Stimulated activated CD4-positive, alpha-beta T cell treated with anti-CD3 and anti-CD28 coated beads, TNF-alpha, amount 100 ng/mL, for 24 hours (primary cell): Measurements from ENCODE around the gene LMOD3.

Source experiments
- DNase-seq, 3 experiments: peaks; one replicate each; pipeline ENCODE4 v3.0.0-alpha.2; 2020; ENCODE audit warnings: low read depth in 3 of 3

LMOD3 gene

DNA sequence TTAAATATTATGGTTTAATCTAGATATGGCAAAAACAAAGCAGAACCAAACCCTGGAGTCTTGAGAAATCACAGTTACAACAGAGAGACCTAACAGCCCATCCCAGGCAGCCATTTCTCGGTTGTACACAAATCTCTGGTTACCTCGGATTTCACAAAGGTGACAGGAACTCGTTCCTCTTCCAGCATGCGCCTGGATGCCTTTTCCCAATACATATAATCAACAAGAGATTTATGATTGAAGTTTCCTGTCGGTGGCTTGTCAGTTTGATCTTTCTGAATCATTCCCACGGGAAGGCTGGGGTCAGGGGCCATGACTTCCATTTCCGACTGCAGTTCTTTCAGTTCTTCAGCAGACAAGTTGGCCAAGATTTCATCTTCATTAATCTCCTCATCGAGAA lies 445 bp downstream of the LMOD3 start:
- no peak for DNase-seq

DNA sequence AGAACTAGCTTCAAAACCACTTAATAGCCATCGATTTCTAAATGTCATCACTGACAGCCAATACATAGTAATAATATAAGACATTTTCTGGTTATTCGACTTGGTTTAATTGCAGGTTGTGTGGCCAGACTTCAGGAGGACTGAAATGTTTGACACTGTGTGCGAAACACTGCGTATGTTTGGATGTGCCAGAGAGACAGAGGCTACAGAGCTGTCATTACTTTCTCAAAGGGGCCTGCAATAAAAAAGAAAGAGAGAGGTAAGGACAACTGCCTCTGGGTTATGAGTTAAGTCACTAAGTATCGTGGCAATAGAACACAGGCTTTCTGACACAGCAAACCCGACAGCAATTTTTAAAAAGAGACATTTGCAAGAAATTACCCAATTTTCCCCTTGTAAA lies 882 bp downstream of the LMOD3 start:
- DNase-seq = no peak

DNA sequence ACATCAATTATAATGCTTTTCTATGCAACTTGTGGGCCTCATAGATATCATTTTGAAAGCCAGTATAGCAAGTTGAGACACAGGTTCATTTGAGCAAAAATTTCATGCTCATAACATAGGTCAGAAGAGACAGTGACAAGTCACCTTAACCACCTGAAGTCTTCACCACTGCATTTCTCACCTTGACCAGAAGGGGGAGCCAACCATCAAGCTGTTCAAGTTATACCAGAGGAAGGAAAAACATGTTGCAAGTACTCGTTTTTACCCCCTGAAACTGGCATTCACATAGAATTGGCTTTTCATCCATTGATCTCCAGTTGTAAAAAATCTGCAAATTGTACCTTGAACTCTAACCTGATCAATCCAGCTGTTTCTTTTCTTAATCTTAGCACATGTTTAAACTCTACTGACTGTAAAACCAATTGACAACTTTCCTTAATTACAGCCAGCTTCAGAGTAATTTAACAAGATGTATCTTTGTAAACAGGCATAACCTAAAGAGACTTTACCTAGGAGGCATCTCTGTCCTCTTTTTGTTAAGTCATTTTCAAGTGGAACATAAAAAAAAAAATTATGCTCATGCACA lies 1.4 kb downstream of the LMOD3 start:
- peak; percentile 64 to 81 (median 77) for DNase-seq

DNA sequence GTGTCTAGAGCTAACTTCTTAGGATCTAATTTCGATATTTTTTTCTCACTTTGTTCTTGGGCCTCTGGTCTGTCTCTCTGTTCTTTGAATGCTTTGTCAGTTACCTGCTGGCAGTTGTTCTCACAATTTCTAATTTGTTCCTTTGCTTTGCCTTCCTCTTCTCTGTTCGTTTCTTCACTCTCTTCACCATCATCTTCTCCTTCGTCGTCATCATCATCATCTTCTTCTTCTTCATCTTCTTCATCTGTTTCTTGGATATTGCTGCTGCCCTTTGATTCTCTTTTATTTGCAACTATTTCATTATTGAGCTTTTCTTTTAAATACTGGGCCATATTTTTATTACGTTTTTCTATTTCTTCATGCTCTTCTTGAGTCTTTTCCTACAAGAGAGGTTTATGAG lies 2.7 kb downstream of the LMOD3 start:
- no peak for DNase-seq

DNA sequence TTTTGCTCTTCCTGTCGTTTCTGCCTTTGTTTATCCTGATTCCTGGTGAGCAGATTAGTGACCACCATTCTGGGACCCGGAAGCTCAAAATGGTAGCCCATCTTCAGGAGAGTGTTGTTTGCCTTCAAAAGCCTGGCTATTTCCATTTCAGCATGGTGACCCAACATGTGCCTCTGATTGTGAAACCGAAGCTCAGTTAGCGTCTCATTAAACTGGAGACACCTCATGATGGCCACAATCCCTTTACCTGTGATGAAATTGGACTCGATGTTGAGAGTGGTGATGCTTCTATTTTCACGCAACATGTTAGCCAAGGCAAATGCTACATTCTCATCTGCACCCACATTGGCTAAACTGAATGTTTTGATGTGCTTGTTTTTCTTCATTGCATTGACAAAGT lies 3.3 kb downstream of the LMOD3 start:
- DNase-seq = no peak

DNA sequence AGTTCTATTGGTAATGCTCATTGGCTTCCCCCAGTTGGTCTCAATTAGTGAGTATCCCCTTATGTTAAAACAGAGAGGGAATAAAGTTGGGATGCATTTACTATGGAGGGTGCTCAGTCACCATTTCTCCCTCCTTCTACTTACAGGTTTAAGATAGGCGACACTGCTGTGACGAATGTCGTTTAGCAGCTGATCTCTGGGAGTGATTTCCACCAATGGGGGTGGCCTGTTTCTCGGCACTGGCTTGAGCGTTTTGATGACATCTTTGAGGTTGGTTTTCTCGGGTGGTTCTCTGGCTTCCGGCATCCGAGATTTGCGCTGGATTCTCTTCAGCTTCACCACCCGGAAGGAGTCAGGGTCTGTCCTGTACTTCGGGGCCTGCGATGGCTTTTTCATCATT lies 3.8 kb downstream of the LMOD3 start:
- no peak for DNase-seq

DNA sequence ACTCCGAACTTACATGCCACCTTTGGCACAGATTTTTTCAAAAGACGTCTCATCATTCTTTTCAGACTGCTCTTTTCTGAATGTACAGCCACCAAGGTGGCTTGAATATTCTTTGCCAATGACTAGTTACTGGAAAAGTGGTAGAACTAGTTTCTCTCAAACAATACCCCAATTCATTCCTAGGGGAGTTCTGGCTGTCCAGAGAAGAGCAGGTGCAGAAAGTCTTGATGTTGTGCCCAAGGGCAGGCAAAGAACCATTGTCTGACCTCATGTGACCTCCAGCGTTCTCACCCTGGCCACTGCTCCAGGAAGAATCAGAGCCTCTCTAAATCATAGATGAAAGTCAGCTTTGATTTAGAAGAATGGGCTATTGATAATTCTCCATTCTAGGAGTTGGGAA lies 5.5 kb downstream of the LMOD3 start:
- no peak for DNase-seq

DNA sequence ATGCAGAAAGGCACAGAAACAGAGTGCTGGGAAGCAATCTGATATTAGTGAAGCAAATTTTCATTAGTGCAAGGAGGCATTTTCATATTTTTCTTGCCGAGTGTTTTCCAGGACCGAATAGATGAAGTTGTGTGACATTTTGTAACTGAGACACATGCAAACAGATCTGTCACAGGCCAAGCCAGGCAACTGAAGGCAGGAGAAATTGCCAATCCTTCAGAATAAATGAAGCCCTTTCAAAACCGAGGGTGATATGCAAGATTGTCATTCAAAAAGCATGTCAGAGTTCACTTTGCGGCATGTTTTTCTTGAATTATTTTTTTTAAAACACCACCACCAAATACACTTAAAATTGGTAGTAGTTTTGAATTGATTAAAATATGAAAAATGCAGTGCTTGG lies 6.2 kb downstream of the LMOD3 start:
- no peak for DNase-seq

DNA sequence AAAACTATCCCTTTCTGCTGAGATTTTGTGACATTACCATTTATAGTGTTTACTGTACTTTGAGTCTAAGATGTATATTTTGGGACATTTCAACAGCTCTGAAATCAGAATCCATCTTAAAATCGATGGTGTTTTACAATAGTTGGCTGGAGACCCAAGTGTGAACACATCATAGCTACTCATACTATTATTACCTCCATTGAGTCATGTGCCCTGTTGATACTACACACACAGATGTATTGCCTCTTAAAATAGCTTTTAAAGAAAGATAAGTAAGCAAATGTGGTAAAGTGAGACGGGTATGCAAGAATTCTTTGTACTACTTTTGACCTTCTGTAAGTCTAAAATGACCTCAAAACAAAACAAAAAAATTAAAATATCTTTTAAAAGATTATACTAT lies 6.7 kb downstream of the LMOD3 start:
- no peak for DNase-seq

DNA sequence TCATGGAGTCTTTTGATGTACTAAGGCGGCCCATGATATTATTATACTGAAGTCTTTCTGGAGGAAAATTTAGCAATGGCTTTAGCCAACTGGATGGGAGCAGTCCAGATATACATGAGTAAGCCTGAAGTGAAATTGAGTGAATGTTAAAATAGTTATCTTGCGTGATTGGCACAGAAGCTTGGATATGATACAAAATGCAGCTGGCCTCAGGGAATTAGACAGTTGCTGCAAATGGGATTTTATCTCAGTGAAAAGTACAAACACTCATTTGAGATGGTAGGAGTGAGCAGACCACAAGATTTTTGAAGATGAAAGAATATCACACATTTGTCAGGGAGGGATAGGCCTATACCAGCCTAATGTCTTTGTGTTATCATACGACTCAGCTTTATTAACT lies 8.9 kb downstream of the LMOD3 start:
- no peak for DNase-seq

DNA sequence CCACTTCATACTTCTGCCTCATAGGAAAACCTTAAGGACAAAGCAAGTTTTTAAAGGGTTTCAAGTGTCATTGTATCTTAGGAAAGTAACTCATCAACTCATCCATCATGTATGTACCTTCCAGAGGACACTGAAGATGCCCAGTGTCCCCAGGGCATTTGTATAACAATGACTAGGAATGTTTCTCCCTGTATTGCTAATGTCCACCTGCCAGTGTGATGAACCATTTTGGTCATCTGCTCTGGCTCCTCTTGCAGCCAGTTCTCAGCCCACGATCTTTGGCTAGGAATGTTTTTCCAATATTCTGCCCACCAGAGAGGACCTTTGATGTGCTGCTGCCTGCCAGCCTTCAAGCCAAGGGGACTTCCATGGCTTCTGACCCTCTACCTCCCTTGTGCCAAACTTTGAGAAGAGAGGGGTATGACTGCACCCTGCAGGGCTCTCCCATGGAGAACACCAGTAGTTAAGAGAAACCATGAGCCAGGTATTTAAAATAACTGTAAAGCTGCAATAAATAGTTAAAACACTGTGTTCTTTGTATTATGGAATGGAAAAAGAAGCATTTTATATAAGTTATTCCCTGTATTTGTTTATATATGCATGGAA lies 11.4 kb downstream of the LMOD3 start:
- no peak for DNase-seq

DNA sequence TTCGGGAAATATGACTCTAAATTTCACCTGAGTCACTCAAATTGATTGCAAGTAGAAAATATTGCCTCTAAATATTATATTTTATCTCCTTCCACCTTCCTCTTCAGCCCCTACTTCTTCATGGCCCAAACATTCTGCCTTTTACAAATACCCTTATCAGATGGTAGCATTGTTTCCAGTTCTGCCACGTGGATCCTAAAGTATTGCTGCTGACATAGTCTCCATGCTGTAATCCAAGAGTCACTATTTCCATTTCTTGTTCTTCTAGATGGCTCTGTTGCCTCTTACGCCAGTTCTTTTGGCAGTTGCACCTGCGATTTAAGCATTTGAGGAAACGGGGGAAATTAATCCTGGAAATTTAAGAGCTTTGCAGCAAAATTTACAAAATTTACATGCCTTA lies 13.6 kb downstream of the LMOD3 start:
- DNase-seq = no peak

DNA sequence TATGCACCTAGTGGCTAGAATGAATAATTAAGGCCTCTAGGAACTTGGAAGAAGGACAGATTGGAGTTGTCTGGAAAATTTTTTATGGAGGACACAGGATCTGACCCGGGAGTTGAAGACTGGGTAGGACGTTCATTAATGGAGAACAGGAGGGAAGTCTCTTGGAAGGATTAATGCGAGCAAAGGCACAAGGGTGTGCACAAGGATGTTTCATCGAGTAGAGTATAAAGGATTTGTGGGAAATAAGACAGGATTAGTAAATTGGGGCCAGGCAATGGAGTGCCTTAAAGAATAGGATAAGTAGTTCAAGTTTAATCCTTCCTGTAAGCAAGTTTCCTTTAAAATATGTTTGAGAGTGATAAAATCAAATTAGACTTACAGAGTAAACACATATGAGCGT lies 14.6 kb downstream of the LMOD3 start:
- DNase-seq = no peak

DNA sequence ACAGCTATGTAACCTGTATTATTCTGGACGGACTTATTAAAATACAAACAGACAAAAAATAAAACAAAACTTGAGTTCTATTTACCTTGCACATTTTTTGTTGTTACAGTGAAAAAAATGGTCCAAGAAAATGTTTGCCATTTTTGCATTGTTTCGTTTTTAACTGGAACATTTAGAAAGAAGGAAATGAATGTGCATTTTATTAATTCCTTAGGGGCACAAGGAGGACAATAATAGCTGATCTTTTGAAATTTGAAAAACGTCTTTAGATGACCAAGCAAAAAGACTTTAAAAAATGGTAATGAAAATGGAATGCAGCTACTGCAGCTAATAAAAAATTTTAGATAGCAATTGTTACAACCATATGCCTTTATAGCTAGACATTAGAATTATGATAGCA lies 17.1 kb downstream of the LMOD3 start:
- no peak for DNase-seq

DNA sequence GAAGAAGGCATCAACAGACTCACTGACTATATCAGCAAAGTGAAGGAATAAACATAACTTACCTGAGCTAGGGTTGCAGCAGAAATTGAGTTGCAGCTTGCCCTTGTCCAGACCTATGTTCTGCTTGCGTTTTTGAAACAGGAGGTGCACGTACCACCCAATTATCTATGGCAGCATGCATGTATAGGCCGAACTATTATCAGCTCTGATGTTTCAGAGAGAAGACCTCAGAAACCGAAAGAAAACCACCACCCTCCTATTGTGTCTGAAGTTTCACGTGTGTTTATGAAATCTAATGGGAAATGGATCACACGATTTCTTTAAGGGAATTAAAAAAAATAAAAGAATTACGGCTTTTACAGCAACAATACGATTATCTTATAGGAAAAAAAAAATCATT lies 17.8 kb downstream of the LMOD3 start:
- no peak for DNase-seq

DNA sequence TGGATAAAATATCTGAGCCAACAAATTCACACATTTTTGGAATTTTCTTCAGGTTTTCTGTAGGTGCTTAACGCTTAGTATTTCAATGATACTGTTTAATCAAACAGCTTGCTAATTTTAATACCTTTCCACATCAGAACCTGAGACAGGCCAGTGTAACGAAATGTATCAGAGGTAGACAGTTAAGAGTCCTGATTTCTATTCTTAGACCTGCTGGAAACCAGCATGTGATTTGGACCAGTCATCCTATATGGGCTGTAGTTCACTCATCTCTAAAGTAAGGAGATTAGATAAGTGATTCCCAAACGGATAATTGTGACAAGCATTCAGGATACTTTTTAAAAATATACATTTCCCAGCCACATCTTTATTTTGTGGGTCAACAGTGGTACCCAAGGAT lies 19.3 kb downstream of the LMOD3 start:
- no peak for DNase-seq

DNA sequence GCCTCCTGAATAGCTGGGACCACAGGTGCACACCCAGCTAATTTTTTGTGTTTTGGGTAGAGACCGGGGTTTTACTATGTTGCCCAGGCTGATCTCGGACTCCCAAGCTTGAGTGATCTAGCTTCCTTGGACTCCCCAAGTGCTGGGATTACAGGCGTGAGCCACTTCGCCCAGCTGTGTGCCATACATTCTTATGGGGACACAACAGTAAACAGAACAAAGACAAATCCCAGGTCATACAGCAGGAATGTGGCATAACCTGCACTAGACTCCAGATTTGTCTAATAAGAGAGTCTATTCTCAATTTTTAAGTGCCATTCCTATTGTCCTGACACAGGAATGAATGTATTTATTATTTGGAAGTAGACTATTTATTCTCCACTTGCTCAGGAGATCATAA lies 20.0 kb downstream of the LMOD3 start:
- DNase-seq = no peak

DNA sequence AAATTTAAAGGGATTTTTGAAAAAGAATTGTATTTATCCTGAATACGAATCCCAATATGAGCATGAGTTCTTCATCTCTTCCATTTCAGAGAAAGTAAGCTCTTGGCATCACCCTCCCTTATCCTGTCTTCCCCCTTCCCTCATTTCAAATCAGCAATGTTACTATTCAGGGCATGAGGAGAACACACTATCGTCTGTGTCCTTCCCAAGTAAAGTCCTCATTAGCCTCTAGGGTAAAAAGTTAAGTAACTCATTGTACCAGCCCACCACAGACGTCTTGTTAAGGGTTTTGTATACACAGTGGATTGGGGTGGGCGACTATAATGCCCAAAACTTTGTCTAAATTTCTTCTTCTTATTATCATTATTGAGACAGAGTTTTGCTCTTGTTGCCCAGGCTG lies 22.8 kb downstream of the LMOD3 start:
- no peak for DNase-seq

DNA sequence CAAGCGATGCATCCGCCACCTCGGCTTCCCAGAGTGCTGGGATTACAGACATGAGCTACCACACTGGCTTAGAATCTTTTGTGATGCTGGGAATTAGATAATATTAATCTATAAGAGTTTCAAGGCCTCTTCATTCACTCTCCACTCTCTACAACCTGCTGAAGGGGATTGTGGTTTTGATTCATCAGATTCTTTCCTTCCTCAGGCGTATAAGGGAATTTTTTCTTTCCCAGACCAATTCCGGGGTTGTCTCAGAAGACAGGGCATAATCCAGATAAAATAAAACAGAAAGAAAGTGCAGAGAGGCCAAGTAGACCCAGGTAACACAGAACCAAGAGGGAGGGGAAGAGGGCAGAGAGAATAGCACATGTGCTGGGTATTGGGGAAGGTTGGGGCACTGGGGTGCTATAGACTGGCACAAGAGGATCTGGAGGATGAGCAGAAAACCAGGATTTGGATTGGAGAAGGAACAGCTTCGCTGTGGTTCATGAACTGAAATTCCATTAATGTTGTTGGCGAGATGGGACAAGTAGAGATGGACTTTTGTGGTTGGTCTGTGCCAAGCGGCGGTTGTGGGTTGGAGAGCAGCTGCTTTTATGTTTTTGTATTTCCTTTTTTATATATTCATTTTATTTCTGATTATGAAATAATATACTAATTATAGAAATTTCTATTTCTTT lies 24.8 kb downstream of the LMOD3 start:
- DNase-seq = no peak

DNA sequence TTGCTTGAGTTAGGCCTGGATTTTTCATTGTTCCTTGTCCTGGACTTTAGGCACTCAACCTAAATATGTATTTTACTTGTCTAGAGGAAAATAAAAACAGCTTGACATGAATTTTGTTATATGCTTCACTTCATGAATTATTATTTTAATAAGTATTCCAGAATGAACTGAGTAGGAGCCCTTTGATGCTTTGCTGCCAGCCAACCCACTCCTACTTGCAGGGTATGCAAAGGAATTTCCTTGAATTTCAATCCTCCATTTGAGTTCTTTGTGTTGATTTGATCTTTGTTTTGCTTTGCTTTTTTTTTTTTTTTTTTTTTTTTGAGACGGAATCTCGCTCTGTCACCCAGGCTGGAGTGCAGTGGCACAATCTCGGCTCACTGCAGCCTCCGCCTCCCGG lies 26.1 kb downstream of the LMOD3 start:
- DNase-seq = no peak

DNA sequence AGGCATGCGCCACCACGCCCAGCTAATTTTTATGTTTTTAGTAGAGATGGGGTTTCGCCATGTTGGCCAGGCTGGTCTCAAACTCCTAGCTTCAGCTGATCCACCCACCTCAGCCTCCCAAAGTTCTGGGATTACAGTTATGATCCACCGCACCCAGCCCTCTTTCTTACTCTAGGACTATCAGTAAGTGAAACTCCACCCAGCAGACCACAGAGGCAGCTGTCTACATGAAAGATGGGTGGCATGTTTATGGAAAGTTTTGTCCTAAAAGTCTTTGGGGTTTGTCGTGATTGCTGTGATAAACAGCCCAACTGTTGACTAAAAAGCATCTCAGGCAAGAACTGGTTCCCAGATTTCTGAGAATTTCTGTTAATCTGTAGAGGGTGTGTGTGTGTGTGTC lies 26.8 kb downstream of the LMOD3 start:
- DNase-seq = no peak

DNA sequence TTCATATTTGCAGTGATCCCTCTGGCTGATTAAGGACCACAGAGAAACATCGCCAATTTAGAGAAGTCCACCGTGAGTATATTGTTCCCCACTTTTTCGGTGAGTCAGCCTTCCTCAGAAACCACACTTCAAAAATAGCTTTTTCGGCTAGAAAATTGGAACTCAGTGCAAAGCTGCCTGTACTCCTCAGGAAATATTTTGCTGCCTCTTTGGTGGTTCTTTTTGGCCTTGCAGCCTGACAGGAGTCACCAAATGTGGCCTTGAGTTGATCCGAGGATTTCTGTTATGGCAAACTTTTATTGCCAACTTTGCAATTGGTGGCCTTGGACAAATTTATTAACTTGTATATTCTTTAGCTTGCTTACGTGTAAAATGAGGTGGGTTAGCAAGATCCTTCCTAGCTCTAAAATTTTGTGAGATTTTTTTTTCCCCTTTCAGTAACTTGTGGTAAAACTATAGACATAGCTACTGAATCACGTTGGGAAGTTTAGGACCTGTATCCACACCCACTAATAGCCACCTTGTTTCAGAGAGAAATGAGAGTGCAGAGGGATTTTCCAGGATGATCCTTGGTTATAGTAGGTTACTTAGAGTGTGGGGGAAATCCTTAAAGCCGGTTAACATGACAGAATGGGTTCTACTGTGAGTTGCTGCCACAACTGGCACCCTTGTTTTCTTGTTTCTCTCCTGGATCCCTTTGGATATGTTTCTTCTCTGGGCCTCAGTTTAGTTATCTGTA lies 27.8 kb downstream of the LMOD3 start:
- DNase-seq = no peak

DNA sequence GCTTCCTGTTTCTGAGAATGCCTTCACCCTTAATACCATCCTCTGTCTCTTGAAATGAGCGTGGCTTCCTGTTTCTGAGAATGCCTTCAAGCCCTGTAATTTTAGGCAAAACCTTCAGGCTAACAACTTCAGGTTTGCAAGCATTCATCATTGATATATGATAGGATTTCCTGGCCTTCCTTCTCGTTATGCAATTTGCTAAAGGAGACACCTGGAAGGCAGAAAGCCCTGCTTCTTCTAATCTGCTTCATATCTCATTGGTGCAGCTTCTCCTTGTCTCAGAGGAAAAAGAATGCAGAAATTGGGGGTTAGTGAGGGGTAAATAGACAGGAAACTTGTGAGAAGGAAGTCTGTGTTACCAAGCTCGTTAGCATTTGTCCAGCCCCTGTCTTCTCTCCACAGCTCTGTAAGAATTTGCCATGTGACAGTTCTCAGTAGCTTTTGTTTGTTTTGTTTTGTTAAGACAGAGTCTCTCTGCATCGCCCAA lies 30.3 kb downstream of the LMOD3 start:
- no peak for DNase-seq
